Measurements from ENCODE around the gene CMIP.

DNA sequence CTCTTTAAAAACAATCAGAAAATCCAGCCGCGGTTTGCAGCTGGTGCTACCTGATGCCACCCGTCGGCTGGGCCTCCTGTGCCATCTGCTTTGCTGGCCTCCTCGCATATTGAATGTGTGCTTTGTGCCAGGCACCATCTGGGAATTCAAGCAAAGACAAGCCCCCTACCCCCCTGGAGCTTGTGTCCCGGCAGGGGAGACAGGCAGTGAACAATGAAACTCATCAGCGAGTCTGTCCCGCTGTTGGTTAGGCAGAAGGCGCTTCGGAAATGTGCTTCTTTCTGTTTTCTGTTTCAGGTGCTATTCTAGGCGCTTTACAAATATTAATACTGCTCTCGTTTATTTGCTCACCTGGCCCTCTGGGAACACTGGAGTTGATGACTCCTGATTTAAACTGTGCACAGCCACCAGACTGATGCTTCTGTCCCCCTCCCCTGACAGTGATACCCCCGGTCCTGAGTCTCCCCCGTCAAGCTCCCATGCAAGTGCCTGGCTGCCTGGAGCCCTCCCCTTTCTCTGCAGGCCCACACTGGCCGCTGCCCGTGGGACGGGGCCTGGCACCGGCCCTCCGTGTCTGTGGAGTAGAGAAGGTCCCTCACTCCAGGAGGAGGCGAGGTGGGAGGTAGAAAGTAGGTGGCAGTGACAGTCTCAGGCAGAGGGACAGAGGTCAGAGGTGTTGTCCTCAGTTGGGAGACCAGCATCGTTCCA, 208.3 kb downstream of the CMIP start:
- TF ChIP-seq, protein P1, sequence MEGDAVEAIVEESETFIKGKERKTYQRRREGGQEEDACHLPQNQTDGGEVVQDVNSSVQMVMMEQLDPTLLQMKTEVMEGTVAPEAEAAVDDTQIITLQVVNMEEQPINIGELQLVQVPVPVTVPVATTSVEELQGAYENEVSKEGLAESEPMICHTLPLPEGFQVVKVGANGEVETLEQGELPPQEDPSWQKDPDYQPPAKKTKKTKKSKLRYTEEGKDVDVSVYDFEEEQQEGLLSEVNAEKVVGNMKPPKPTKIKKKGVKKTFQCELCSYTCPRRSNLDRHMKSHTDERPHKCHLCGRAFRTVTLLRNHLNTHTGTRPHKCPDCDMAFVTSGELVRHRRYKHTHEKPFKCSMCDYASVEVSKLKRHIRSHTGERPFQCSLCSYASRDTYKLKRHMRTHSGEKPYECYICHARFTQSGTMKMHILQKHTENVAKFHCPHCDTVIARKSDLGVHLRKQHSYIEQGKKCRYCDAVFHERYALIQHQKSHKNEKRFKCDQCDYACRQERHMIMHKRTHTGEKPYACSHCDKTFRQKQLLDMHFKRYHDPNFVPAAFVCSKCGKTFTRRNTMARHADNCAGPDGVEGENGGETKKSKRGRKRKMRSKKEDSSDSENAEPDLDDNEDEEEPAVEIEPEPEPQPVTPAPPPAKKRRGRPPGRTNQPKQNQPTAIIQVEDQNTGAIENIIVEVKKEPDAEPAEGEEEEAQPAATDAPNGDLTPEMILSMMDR (IDR thresholded peaks at IDR 0.05): no peak
- TF ChIP-seq POLR2A (IDR thresholded peaks at IDR 0.05): no peak

Data from thyroid gland (tissue), 4 donors.